ACHN (cell line): Measurements from ENCODE around the gene BAZ1B.

Experiments used
- DNase-seq: peaks from one replicate; pipeline ENCODE4 v3.0.0-alpha.2; 2015
- in situ Hi-C: cut with HindIII; loops from 2 replicates; pipeline ENCODE4 v1.10.0; 2017; ENCODE audit warnings: low sequenced_read_pairs, low pct_ligation_motif_present, low pct_unique_long_range_greater_than_20kb

Gene BAZ1B

DNA sequence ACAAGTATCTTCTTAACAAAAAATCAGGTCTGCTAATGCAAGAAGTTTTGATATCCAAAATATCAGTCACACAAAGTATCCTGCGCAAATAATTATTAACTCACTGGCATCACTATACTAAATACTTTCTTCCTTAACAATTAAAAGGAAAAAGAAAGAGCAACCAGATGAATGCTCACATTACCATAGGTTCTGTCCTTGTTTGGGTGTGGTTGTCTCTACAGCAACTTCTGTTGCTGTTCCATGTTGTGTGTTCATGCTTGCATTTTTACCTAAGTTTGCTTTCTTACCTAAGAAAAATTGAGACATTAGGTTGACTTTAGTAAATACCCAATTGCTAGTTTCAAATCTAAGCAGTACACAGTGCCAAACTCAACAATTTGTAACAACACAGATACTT is 56.0 kb downstream of the BAZ1B start:
- DNase-seq, result no peak
- in situ Hi-C loops, result loop anchor here (10.0 kb wide), 1 partner anchor 49 kb away; no protein-coding TSS in a partner anchor

DNA sequence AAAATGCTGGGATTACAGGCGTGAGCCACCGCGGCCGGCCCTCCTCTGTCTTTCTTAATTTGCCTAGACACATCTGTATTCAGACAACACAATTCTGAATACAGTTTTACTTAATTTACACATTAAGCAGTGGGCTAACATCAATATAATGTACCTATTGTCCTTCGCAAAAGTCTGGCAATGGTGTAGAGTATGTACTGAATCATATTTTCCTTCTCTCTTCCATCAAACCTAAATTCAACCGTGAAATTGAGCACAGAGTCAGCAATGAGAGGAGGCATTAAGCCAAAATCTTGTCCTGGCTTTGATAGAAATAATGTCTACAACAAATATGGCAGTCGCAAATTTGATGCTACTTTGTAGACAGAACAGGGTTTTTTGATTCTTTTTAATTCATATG is 58.1 kb downstream of the BAZ1B start:
- DNase-seq, result no peak
- in situ Hi-C loops, result loop anchor here (10.0 kb wide), 1 partner anchor 51 kb away; no protein-coding TSS in a partner anchor

DNA sequence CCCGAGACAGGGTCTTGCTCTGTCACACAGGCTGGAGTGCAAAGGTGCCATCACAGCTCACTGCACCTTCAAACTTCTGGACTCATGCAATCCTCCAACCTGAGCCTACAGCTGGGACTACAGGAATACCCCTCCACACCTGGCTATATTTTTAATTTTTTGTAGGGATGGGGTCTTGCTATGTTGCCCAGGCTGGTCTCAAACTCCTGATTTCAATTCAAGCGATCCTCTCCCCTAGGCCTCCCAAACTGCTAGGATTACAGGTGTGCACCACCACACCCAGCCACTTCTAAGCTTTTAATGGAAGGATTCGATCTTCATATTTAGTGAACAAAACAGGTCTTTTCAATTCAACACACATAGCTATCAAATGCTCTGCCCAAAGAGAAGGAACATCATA is 58.8 kb downstream of the BAZ1B start:
- no peak for DNase-seq
- in situ Hi-C loops, result loop anchor here (10.0 kb wide), 1 partner anchor 52 kb away; no protein-coding TSS in a partner anchor

DNA sequence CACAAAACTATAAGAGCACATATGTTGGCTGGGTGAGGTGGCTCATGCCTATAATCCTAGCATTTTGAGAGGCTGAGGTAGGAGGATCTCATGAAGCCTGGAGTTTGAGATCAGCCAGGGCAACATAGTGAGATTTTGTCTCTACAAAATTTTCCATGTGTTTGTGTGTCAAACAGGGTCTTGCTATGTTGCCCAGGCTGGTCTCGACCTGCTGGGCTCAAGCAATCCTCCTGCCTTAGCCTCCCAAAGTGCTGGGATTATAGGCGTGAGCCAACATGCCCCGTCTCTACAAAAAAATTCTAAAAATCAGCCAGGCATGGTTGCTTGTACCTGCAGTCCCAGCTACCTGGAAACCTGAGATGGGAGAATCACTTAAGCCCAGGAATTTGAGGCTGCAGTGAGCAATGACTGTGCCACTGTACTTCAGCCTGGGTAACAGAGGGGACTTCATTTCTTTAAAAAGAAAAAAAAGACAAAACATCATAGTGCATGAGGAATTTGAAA is 60.3 kb downstream of the BAZ1B start:
- in situ Hi-C loops, result loop anchor here (10.0 kb wide), 1 partner anchor 53 kb away; no protein-coding TSS in a partner anchor
- no peak for DNase-seq

GRCh38 chr7:73454424-73454823 is 67.7 kb downstream of the BAZ1B start:
- in situ Hi-C loops, result no loop called here
- DNase-seq, result no peak

DNA sequence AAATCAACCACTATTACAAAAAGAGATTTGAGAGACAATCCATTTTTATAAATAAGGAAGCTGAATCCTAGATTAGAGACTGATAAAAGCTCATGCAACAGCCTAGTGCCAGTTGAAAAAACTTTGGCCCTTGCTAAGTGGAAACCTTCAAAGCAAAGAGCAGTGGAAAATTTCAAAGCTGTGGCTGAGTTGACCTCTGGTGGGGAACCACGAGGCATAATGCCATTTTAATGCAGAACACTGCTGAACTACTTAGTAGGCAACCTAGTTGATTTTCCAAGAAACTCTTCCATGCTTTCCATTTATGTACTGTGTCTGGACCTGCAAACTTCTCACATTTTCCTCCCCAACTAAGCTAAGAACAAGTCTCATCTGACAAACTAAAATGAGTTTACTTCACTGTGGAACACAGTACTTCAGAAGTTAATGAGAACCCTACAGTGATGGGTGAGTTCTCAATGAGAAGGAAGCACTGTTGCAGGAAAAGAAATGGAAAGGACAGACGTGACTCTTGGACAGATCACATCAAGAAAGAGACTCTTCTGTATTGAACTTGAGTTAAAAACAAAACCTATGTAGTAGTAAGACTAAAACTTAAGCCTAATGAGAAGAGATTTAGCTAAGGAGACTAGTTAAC is 69.0 kb downstream of the BAZ1B start:
- in situ Hi-C loops, result no loop called here
- DNase-seq, result no peak

DNA sequence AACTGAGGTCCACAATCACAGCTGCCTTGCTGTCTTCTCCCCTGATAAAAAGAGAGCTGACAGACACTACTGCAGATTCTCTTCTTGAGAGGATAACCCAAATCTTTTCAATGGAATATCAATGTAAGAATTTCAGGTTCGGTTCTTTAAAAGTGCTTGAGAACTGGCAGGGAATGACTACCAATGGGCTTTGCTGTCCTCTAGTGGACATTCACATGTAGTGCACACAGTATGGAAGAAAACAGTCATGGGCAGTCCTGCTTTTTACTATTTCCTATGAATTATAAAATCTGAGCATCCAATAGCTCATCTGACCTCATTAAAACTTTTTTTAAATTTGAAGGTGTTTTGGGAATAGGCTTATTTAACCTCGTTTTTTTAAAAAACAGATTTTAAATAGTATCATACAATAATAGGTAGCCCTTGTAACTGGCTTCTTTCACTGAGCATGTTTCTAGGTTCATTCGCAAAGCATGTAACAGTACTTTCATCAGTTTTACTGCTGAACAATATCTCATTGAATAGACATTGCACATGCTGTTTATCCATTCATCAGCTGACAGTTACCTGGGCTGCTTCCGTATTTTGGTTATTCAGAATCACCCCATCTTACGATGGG is 70.2 kb downstream of the BAZ1B start:
- DNase-seq, result peak; percentile 72
- in situ Hi-C loops, result no loop called here

DNA sequence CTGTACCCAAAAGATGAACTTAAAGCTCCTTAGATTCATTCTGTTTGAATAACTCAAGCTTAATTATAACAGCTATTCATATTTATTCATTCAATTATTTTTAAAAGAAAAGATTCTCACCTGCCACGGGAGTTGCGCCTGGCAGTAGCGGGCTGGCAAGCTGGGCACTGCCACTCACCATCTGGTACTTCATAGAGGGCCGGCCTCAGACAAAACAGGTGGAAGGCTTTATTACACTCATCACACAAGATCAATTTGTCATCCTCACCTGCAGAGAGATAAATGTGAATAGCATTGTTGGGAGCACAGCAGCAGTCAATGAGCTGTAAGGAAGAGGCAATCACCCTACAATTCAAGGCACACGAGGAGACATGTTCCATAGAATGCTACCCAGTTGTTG is 72.7 kb downstream of the BAZ1B start:
- in situ Hi-C loops, result loop anchor here (5.0 kb wide), 1 partner anchor 107 kb away; no protein-coding TSS in a partner anchor
- no peak for DNase-seq

GRCh38 chr7:73448609-73449008 is 73.5 kb downstream of the BAZ1B start:
- no peak for DNase-seq
- in situ Hi-C loops, result loop anchor here (5.0 kb wide), 1 partner anchor 106 kb away; no protein-coding TSS in a partner anchor

DNA sequence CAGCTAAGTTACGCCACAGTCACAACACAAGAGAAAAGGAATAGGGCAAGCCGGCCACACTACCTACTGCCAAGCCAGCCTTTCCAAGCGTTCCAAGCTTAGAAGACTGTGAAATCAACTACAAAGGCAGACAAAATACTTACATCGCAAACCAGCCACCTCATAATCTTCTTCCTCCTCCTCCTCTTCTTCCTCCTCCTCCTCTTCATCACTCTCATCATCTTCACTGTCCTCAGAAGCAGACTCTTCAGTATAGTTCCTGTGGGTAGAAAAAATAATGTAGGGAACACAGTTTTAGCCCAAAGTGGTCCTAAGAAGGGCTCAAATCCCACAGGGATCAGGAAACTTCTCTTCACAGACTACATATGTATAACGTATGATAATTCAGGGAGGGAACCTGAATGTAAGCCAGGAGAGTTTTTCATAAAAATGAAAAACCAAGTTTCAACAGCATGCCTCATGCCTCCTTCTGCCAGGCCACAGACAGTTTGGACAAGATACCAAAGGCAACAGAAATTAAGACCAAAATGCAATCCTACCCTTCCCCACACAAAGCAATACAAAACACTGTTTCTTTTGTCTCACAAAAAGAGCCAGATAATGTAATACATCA is 74.9 kb downstream of the BAZ1B start:
- in situ Hi-C loops, result loop anchor here (5.0 kb wide), 1 partner anchor 105 kb away; no protein-coding TSS in a partner anchor
- DNase-seq, result no peak

GRCh38 chr7:73446682-73447081 is 75.4 kb downstream of the BAZ1B start:
- in situ Hi-C loops, result loop anchor here (5.0 kb wide), 1 partner anchor 104 kb away; no protein-coding TSS in a partner anchor
- no peak for DNase-seq

- no peak for DNase-seq
- in situ Hi-C loops, result no loop called here
Measured at GRCh38 chr7:73443548-73444255, 78.4 kb downstream of the BAZ1B start.

DNA sequence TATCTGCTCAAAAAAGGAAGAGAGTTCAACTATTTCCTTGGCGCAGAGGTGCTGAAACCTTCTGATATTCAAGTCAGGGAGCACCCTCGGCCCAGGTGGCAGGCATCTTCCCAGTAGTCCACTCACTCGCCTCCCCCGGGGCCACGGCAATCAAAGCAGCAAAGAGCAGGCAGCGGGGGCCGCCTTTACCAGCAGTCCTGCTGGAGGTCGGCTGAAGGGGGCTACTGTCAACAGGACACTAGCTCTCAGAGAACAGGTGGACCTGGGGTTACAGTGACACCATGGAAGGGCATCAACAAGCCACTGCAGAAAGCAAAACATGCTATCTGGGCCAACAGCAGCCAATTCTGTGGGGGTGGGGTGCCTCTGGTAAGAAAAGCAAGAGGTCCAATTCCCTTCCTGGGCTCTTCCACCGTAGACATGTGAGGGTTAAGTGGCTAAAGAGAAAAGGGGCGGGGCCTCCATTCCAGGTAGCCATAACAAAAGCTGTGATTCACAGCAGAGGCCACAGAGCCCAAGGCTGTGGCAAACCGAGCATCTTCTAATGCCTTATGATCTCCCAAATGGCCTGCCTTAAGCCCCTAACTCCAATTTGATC is 79.1 kb downstream of the BAZ1B start:
- in situ Hi-C loops, result no loop called here
- no peak for DNase-seq

- in situ Hi-C loops, result no loop called here
- no peak for DNase-seq
Measured at GRCh38 chr7:73442222-73442902, 79.7 kb downstream of the BAZ1B start.

- DNase-seq, result no peak
- in situ Hi-C loops, result no loop called here
Measured at GRCh38 chr7:73439410-73439704, 82.7 kb downstream of the BAZ1B start.

GRCh38 chr7:73438547-73439409 is 83.3 kb downstream of the BAZ1B start:
- no peak for DNase-seq
- in situ Hi-C loops, result no loop called here

GRCh38 chr7:73437621-73438416 is 84.3 kb downstream of the BAZ1B start:
- in situ Hi-C loops, result no loop called here

More at GRCh38 chr7:73437621-73438416, 84.3 kb downstream of the BAZ1B start:
- DNase-seq, result no peak
